RPMI8226 (cell line): ENCODE data around the gene SLC43A1.
"Not testable (repeated sequence)": the region's sequence is repeated elsewhere in the genome, so short reads cannot be mapped to it uniquely, and the experiment has no call there.

ENCODE experiments used
- DNase-seq: peaks from one replicate; pipeline ENCODE4 v3.0.0-alpha.2; 2015

SLC43A1 gene

DNA sequence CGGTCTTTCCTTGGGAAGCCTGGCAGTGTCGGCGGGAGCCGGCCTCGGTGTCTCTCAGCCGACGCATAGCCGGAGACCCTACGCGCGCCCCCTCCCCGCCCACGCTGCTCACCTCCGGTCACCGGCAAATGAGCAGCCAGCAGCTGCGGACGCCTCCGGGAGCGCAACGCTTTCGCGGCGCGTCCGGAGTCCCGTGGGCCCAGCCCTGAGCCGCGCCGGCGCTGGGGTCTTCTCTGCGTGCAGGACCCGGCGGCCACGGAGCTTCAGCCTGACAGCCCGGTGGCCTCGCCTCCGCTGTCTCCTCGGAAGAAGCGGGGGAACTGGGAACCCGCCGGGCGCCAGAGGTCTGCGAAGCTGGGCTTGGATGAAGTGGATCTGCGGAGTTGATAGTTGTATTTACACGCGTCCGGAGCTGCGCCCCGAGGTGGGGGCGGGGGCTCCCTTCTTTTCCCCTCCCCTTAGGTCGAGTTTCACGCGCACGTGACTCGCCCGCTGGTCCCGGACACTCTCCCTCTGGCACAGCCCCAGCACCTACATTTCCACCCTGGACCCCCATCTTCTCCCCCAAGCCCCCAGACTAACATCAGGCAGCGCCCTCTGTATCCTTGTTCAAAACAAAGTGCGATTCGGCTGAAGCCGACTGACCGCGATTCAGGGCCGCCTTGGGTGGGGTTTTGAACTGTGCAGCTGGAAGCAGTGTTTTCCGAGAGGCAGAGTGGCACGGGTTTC is at the start of gene SLC43A1:
Gene SLC43A1 (minus strand): TSS at position 371 of the 729 bp plus-strand sequence. CDS start 1,591 bp downstream, outside the sequence.
- peak; percentile 71 for DNase-seq

GRCh38 chr11:57562596-57562995 is 47.1 kb upstream of the SLC43A1 start:
- no peak for DNase-seq

GRCh38 chr11:57560146-57560545 is 44.6 kb upstream of the SLC43A1 start:
- DNase-seq: no peak

DNA sequence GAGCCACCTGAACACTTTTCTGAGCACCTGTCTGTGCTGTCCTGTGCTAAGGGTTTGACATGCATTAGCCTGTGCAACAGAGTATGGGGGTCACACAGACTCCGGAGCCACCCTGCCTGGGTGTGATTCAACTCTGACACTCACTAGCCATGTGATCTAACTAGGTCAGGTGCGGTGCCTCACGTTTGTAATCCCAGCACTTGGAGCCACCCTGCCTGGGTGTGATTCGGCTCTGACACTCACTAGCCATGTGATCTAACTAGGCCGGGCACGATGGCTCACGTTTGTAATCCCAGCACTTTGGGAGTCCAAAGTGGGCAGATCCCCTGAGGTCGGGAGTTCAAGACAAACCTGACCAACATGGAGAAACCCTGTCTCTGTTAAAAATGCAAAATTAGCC is 40.5 kb upstream of the SLC43A1 start:
- no peak for DNase-seq

DNA sequence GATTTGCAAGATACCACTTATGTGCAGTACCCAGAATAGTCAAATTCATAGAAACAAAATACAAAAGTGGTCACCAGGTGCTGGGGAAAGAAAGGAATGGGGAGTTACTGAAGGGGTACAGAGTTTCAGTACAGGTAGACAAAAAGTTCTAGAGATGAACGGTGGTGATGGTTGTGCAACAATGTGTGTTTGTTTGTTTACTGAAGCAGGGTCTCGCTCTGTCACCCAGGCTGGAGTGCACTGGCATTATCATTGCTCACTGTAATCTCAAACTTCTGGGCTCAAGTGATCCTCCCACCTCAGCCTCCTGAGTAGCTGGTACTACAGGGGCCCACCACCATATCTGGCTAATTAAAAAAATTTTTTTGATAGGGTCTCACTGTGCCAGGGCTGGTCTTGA is 39.9 kb upstream of the SLC43A1 start:
- DNase-seq: no peak

- DNase-seq: no peak
These were observed 37.0 kb upstream of the SLC43A1 start for GRCh38 chr11:57552479-57552878.

- no peak for DNase-seq
These were observed 36.4 kb upstream of the SLC43A1 start for GRCh38 chr11:57551941-57552340.

DNA sequence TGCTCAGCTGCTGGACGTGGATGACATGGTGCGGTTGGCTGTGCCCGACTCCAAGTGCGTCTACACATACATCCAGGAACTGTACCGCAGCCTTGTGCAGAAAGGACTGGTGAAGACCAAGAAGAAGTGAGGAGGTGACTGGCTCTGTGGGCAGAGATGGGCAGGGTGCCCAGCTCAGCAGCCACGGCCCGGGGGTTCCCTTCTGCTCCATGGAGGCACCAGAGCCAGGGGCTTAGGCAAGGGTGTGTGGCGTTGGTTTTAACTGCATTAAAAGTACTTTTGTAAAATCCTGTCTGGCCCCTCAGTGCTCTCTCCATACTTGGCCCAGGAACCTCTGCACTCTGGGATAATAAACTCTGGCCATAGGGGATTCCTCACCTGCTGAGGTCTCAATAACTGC is 34.5 kb upstream of the SLC43A1 start:
- no peak for DNase-seq

GRCh38 chr11:57547854-57548377 is 32.4 kb upstream of the SLC43A1 start:
- peak; percentile 96 for DNase-seq

- DNase-seq: peak; percentile 73
These were observed 31.5 kb upstream of the SLC43A1 start for GRCh38 chr11:57546869-57547475.

DNA sequence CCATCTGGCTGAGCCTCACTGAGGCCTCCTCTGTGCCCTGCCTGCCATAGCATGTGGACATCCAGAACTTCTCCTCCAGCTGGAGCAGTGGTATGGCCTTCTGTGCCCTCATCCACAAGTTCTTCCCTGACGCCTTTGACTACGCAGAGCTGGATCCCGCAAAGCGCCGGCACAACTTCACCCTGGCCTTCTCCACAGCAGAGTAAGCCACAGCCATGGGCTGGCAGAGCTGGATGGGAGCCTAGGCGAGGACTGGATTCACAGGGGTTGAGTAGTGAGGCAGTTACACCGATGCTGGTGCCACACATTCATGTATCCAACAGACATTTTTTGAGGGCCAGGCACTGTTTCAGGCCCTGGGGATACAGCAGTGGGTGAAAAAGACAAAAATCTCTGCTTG is 30.9 kb upstream of the SLC43A1 start:
- no peak for DNase-seq

DNA sequence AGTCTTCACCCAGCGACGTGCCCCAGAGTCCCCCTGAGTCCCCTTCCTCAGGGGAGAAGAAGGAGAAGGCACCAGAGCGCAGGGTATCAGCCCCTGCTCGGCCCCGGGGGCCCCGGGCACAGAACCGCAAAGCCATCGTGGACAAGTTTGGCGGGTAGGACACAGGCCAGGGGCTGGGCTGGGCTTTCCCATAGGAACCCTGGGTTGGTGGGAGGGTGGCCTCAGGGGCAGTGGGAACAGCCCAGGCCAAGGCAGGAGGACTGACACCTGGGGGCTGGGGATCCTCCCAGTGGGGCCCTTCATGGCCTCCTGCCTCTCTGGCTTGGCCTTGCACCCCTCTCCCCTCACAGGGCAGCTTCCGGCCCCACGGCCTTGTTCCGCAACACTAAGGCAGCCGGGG is 30.4 kb upstream of the SLC43A1 start:
- no peak for DNase-seq

GRCh38 chr11:57544566-57544965 is 29.1 kb upstream of the SLC43A1 start:
- no peak for DNase-seq

GRCh38 chr11:57543593-57543992 is 28.1 kb upstream of the SLC43A1 start:
- DNase-seq: no peak

DNA sequence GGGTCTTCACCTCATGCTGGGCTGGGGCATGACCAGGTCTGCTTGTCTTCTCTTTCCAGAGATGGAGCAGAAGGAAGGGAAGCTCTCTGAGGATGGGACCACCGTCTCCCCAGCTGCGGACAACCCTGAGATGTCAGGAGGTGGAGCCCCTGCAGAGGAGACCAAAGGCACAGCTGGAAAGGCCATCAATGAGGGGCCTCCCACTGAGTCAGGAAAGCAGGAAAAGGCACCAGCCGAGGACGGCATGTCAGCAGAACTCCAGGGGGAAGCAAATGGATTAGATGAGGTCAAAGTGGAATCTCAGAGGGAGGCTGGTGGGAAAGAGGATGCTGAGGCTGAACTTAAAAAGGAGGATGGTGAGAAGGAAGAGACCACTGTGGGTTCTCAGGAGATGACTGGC is 27.1 kb upstream of the SLC43A1 start:
- no peak for DNase-seq

DNA sequence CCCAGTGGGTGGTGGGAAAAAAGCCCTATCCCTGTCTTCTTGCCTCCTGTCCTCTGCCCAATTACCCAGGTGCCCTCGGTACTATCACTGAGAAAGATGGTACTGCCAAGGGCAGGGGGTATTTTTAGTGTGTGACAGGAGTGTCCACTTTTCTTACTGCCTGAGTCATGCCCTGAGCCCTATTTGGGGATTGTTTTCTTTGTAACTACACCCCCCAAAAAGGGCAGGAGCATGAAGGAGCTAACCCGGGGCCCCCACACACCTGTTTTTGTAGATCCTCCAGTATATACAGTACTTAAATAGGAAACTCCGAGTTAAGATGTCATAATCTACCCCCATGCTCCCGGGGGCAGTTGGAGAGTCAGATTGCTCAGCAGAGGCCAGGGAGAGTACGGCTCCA is 25.7 kb upstream of the SLC43A1 start:
- no peak for DNase-seq

- no peak for DNase-seq
These were observed 23.8 kb upstream of the SLC43A1 start for GRCh38 chr11:57539342-57539741.

GRCh38 chr11:57536947-57537619 is 21.6 kb upstream of the SLC43A1 start, which contains the start of gene SMTNL1:
Gene SMTNL1 (plus strand): TSS chr11:57537595. CDS start chr11:57542643, 5,048 bp downstream.
- DNase-seq: no peak

GRCh38 chr11:57534449-57534848 is 18.9 kb upstream of the SLC43A1 start:
- DNase-seq: not testable (repeated sequence)

DNA sequence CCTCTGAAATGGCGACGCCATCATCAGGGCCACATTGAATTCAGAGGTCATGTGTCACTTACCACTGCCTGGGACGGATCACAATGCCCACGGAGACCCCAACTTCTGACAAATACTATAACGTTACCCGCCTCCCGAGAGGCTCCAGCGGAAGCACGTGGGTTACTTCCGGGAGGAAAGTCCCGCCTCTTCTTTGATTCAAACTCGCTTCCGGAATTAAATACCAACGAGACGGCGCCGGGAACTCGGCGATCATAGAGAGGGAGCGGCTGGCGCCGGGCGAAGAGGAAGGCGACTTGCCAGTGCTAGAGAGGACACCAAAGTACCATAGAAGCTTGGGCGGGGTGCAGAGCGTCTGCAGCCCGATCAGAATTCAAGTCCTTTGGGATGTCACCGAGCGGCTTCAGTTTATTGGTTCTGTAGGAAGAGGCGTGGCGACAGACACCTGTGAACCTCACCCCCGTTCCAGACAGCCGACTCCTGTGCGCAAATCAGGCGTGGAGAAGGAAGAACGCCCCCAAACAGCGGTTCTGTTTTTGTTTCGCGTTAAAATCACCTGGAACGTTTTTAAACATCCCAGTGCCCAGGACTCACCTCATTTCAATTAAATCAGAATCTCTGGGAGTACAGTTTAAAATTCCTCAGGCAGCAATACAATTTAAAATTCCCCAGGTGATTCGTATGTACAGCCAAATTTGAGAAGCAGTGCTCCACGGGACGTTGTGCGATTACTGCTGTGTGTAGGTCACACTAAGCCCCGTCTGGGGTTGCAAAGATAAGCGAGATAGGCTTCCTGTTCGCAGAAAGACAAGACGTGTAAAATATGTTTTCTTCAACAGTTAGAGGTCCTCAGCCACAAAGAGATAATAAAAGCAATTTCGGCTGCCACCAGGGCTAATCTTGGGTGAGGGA is 15.3 kb upstream of the SLC43A1 start, which contains the start of gene TIMM10:
Gene TIMM10 (minus strand): TSS at position 159 of the 912 bp plus-strand sequence. CDS start 565 bp downstream, outside the sequence.
- DNase-seq: peak; percentile 100

DNA sequence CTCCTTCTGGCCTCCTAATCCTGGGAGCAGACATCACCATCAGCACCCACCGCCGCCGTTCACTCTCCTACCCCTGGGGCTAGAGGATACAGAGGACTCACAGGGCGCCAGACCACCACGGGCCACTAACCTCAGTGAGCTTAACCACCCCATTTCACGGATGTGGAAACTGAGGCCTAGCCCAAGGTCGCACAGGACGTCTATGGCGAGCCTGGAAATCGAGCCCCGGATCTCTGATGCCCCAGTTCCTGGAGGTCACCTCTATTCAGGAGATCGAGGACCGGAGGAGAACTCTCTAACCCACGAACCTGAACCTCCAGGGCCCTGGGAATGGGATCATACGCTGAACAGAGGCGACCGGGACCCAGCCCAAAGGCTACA is 14.7 kb upstream of the SLC43A1 start:
- DNase-seq: no peak

DNA sequence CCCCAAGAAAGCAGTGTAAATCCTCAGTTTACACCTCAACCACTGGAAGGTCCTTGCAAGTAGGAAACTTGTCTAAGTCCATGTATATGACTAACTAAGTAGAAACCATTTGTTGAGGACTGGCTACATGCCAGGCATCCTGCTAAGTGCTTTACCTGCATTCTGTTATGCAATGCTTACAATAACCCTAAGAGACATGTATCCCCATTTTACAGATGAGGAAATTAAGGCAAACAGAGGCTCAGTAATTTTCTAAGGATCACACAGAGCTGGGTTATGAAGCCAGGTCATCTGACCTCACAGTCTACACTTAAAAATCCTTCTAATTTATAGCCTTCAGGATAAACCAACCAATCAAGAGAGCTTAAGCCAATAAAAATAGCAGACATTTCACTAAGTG is 13.5 kb upstream of the SLC43A1 start:
- no peak for DNase-seq
